Measurements from ENCODE around the gene LAMTOR4.
A peak's percentile ranks its signal among the peaks of the same experiment; 100 is the strongest.

The LAMTOR4 gene

DNA sequence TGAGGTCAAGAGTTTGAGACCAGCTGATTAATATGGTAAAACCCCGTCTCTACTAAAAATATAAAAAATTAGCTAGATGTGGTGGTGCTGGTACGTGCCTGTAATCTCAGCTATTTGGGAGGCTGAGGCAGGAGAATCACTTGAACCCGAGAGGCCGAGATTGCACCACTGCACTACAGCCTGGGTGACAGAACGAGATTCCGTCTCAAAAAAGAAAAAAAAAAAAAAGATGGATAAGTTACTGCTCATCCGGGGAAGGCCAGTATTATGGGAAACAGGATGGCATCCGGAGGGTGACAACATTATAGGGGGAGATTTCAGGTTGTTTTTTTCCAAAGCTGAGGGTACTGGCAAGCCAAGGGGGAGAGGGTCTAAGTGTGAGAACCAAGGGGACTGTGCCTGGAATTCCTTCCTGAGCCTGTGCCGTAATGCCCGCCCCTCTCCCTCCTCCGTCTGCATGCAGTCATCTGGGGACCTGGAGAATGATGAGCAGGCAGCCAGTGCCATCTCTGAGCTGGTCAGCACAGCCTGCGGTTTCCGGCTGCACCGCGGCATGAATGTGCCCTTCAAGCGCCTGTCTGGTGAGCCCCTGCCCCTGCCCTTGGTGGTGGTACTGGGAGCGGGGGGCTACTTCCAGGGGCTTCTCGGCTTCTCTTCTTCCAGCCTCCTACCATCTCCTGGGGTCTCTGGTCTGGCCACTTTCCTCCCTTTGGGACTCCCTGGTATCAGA lies 4.4 kb downstream of the LAMTOR4 start:
- TF ChIP-seq, protein P1, sequence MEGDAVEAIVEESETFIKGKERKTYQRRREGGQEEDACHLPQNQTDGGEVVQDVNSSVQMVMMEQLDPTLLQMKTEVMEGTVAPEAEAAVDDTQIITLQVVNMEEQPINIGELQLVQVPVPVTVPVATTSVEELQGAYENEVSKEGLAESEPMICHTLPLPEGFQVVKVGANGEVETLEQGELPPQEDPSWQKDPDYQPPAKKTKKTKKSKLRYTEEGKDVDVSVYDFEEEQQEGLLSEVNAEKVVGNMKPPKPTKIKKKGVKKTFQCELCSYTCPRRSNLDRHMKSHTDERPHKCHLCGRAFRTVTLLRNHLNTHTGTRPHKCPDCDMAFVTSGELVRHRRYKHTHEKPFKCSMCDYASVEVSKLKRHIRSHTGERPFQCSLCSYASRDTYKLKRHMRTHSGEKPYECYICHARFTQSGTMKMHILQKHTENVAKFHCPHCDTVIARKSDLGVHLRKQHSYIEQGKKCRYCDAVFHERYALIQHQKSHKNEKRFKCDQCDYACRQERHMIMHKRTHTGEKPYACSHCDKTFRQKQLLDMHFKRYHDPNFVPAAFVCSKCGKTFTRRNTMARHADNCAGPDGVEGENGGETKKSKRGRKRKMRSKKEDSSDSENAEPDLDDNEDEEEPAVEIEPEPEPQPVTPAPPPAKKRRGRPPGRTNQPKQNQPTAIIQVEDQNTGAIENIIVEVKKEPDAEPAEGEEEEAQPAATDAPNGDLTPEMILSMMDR (IDR thresholded peaks at IDR 0.05; ENCODE audit: extremely low read depth, insufficient read depth, missing control alignments) = no peak
- in situ Hi-C loops (cut with MboI; ENCODE audit: low pct_unique_long_range_greater_than_20kb, low sequenced_read_pairs, unreplicated experiment) = no loop called here

DNA sequence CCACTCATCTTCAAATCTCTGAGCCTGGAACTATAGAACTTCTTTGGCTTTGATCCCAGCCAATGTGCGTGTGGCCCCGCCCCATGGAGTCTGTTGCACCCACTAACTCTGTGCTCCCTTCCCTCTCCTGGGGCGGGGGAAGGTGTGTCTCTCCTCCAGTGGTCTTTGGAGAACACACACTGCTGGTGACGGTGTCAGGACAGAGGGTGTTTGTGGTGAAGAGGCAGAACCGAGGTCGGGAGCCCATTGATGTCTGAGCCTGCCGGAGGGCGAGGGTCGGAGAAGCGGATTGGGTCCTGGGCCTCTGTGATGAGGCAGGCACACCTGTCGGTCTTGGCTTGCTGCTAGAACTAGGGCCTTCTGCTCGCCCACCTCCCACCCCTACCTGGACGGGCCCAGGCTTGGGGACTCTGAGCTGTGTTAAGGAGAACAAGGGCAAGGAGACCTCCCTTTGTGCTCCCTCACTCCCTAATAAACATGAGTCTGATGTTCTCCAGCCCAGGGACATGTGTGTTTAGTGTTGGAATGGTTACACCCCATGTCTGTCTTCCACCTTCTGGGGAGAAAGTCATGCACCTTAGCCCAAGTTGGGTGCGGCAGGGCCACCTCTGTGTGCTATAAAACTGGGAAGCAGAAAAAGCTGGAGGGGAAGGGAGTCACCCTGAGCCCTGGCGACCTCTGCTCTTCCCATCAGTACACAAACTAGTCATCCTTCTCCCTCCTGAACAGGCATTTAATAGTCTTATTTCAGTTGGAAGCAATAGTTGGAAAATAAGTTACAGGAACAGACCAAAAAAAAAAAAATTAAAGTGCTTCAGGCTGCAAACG lies 5.2 kb downstream of the LAMTOR4 start:
- TF ChIP-seq, protein P1 (IDR thresholded peaks at IDR 0.05; ENCODE audit: extremely low read depth, insufficient read depth, missing control alignments) = no peak
- no peak for DNase-seq (ENCODE audit: low spot score)
- in situ Hi-C loops (cut with MboI; ENCODE audit: low pct_unique_long_range_greater_than_20kb, low sequenced_read_pairs, unreplicated experiment) = no loop called here

More for the DNA sequence above, 4.4 kb downstream of the LAMTOR4 start:
- no peak for DNase-seq (ENCODE audit: low spot score)

DNA sequence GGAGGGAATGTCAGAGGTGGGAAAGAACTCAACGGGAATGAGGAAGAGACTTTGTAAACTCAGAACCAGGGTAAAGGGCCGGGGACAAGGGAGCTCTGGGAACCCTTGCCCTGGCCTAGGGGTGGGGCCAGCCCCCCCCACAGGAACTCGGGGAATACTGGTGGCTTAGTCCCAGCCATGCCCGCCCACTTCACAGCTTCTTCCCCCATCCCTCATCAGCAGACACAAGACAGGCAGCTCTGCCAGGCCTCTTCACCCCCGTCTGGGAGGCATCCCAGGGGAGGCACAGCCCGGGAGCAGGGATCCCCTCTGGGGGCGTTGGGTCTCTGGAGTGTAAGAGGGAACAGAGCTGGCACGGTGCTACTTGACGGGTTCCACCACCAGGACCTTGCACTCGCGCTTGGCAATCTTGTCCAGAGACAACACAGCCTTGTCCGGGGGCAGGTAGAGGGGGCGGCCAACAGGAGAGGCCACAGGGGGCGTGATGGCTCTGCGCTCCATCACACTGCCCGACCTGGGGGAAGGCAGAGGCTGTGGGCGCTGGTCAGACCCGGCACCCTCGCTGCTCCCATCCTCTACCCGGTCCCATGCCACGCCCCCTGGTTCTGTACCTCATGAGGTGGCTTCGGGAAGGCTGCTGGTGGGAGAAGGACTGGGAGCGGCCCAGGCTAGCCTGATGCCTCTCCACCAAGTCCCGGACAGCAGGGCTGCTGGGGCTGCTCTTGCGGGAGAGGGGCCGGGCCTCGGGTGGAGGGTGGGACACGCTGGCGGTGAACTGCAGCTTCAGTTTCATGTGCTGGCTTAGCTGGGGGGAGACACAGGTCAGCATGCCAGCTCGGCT lies 6.2 kb downstream of the LAMTOR4 start:
- TF ChIP-seq, protein P1 (IDR thresholded peaks at IDR 0.05; ENCODE audit: extremely low read depth, insufficient read depth, missing control alignments) = no peak
- DNase-seq (ENCODE audit: low spot score) = peak; percentile 7
- in situ Hi-C loops (cut with MboI; ENCODE audit: low pct_unique_long_range_greater_than_20kb, low sequenced_read_pairs, unreplicated experiment) = no loop called here

DNA sequence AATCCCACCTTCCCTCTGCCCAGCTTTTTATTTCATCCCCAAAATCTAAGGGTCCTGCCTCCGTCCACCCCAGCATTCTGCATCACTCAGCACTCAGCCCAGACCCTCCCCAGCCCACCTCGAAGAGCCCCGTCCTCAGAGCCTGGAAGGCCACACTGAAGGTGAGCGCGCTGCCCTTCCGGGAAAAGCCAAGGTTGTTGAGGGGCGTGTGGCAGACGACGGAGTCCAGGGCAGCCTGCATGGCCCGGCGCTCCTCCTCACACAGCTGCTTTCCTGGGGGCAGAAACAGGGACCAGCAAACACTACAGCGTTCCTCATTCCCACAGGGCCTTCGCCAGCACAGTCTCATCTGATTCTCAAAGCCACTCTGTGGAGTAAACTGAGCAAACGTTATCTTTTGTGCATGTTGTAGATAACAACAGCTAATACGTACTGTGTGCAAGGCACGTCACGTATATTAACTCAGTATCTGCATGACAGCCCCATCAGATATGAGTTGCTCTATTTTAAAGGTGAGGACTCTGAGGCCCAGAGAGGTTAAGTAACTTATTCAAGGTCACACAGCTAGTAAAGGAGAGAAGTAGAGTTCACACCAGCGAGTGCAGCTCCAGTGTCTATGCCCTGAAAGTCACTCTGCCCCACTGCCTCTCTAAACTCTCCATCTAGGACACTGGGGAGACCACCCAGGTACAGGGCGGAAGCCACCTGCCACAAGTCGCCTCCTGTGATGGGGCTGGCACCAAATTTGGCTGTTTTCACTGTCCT lies 7.0 kb downstream of the LAMTOR4 start:
- peak; percentile 9 for DNase-seq (ENCODE audit: low spot score)
- TF ChIP-seq, protein P1 (IDR thresholded peaks at IDR 0.05; ENCODE audit: extremely low read depth, insufficient read depth, missing control alignments) = no peak
- in situ Hi-C loops (cut with MboI; ENCODE audit: low pct_unique_long_range_greater_than_20kb, low sequenced_read_pairs, unreplicated experiment) = no loop called here

DNA sequence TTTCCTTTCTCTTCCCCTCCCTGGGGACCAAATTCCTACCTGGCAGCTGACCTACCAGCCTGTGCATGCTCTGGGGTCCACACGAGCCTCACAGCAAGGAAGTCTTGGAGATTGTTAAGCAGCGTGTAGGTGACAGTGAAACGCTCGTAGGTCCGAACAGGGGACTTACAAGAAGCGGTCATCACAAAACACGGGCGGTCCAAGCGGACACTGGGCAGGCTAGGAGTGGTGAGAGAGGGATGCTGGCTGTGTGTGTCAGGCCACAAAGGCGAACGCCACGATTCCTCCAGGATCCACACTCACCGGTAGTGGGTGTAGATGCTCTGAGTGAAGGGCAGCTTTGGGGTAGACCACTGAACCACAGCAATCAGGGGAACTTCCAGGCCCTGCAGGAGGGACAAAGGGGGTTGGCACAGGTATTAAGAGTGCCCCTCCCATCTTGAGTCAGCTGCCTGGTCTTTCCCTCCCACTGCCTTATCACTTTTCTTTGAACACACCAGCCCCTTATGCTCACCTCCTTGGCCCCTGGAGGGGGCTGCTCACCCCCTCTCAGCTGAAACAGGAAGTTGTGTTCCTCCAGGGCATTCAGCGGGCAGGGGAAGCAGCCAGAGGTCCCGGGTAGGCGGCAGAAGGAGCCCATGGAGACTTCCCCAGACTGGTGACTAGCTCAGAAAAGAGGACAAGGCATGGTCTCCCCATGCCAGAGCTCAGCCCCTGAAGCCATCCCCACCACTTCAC lies 7.8 kb downstream of the LAMTOR4 start:
- in situ Hi-C loops (cut with MboI; ENCODE audit: low pct_unique_long_range_greater_than_20kb, low sequenced_read_pairs, unreplicated experiment) = no loop called here
- TF ChIP-seq, protein P1 (IDR thresholded peaks at IDR 0.05; ENCODE audit: extremely low read depth, insufficient read depth, missing control alignments) = no peak
- no peak for DNase-seq (ENCODE audit: low spot score)
